H1 (cell line): ENCODE measurements around the gene UBR2. TPM values are rescaled to one million over a fixed set of nuclear protein-coding genes. Genes with fewer than 3 reads are reported as not detected.

Experiments used
- CTCF ChIA-PET: fragments of 300-600 bp; sonication (Branson Sonifier 250); formaldehyde crosslinking; loops from one replicate; lab custom pipeline; 2021; ENCODE audit not compliant: partially characterized antibody; lab: Charles Lee
- POLR2A ChIA-PET: fragments of 300-600 bp; sonication (Branson Sonifier 250); formaldehyde crosslinking; loops from one replicate; lab custom pipeline; 2021; ENCODE audit warnings: inconsistent platforms; ENCODE audit not compliant: partially characterized antibody; lab: Charles Lee
- DNase-seq, 2 experiments: peaks; one replicate each; pipeline versions ENCODE4 v3.0.0 to v3.0.0-alpha.2; 2010 to 2022; ENCODE audit warnings: low spot score in 2 of 2, low read depth in 1 of 2, mixed read lengths in 1 of 2
- FAIRE-seq: peaks from 2 replicates; lab custom pipeline; 2011; peaks lifted over from hg19 to GRCh38; lab: Jason Lieb, UNC
- H2AFZ ChIP-seq: 2 replicates; pipeline ENCODE4 v1.8.1; 2012; ENCODE audit warnings: low read length, inconsistent platforms
- H2AK5ac ChIP-seq: 2 replicates; pipeline ENCODE4 v1.6.1; 2013; ENCODE audit warnings: low read depth, low read length
- H2BK120ac ChIP-seq: replicated peaks from 2 replicates; pipeline ENCODE3; 2013; ENCODE audit warnings: low read depth, low read length, inconsistent platforms
- H2BK12ac ChIP-seq: 2 replicates; pipeline ENCODE4 v1.6.1; 2013; ENCODE audit warnings: low read depth, low read length
- H2BK15ac ChIP-seq: 2 replicates; pipeline ENCODE4 v1.6.1; 2013; ENCODE audit warnings: low read length
- H2BK20ac ChIP-seq: 2 replicates; pipeline ENCODE4 v1.6.1; 2013; ENCODE audit warnings: low read length
- H2BK5ac ChIP-seq: 2 replicates; pipeline ENCODE4 v1.6.1; 2013; ENCODE audit warnings: low read depth, low read length
- H3K14ac ChIP-seq: 2 replicates; pipeline ENCODE4 v1.6.1; 2013; ENCODE audit warnings: inconsistent platforms; ENCODE audit not compliant: insufficient read length
- H3K18ac ChIP-seq: 2 replicates; pipeline ENCODE4 v1.6.1; 2013; ENCODE audit warnings: low read length; ENCODE audit errors: extremely low read depth
- H3K23ac ChIP-seq: 2 replicates; pipeline ENCODE4 v1.6.1; 2013; ENCODE audit warnings: inconsistent platforms; ENCODE audit not compliant: insufficient read length
- H3K23me2 ChIP-seq: 2 replicates; pipeline ENCODE4 v1.6.1; 2013; ENCODE audit warnings: low read depth, low read length
- H3K27ac ChIP-seq: 2 replicates; pipeline ENCODE4 v1.6.1; 2011; ENCODE audit warnings: low read depth, low read length, inconsistent platforms
- H3K27me3 ChIP-seq, 4 experiments: replicated peaks in 1 of 4; 1 replicate in 1 of 4; 2 replicates in 3 of 4; pipeline versions ENCODE4 v1.6.1 to v1.8.1; 2011 to 2013; ENCODE audit warnings: low read length in 3 of 4, mild to moderate bottlenecking in 3 of 4, inconsistent platforms in 2 of 4, mixed read lengths in 2 of 4, moderate library complexity in 1 of 4; ENCODE audit not compliant: control insufficient read depth in 3 of 4, insufficient read depth in 3 of 4; ENCODE audit errors: extremely low read depth in 1 of 4
- H3K36me3 ChIP-seq, 4 experiments: 2 replicates each; pipeline versions ENCODE4 v1.6.1 to v1.8.1; 2011 to 2013; ENCODE audit warnings: mild to moderate bottlenecking in 4 of 4, low read length in 3 of 4, moderate library complexity in 2 of 4, control low read depth in 1 of 4, inconsistent platforms in 1 of 4; ENCODE audit not compliant: insufficient read depth in 4 of 4, control insufficient read depth in 2 of 4
- H3K4ac ChIP-seq: replicated peaks from 2 replicates; pipeline ENCODE3; 2013; ENCODE audit warnings: low read length, low read depth, mixed read lengths, inconsistent platforms; ENCODE audit not compliant: insufficient read length
- H3K4me1 ChIP-seq, 4 experiments: replicated peaks in 1 of 4; 1 replicate in 1 of 4; 2 replicates in 3 of 4; pipeline versions ENCODE4 v1.6.1 to v1.8.1; 2011 to 2013; ENCODE audit warnings: low read length in 3 of 4, inconsistent platforms in 2 of 4, mixed read lengths in 1 of 4; ENCODE audit not compliant: insufficient read depth in 4 of 4, control insufficient read depth in 3 of 4
- H3K4me2 ChIP-seq, 2 experiments: 2 replicates each; pipeline versions ENCODE4 v1.6.1 to v1.8.1; 2011 to 2013; ENCODE audit warnings: low read depth in 2 of 2, low read length in 2 of 2, control low read depth in 1 of 2, inconsistent platforms in 1 of 2, mild to moderate bottlenecking in 1 of 2; ENCODE audit not compliant: insufficient read depth in 1 of 2
- H3K4me3 ChIP-seq, 4 experiments: fragments of 200-600, 300-600 bp in 1 of 4; sonication (generic), shearing (Covaris generic), sonication (Bioruptor Twin) in 1 of 4; 2 replicates each; pipeline versions ENCODE4 v1.5.1 to v1.8.1; 2011 to 2016; ENCODE audit warnings: low read length in 4 of 4, low read depth in 3 of 4, control low read depth in 2 of 4, inconsistent platforms in 2 of 4, mild to moderate bottlenecking in 2 of 4, mixed read lengths in 1 of 4, moderate library complexity in 1 of 4; ENCODE audit not compliant: insufficient read depth in 2 of 4; ENCODE audit errors: extremely low read depth in 1 of 4
- H3K56ac ChIP-seq: replicated peaks from 2 replicates; pipeline ENCODE3; 2013; ENCODE audit warnings: low read depth, mild to moderate bottlenecking, mixed read lengths, low read length, inconsistent platforms; ENCODE audit not compliant: insufficient read length
- H3K79me1 ChIP-seq: 2 replicates; pipeline ENCODE4 v1.6.1; 2013; ENCODE audit warnings: low read depth, low read length, control low read depth
- H3K79me2 ChIP-seq, 2 experiments: 2 replicates each; pipeline versions ENCODE4 v1.6.1 to v1.8.1; 2012 to 2013; ENCODE audit warnings: low read length in 2 of 2, mild to moderate bottlenecking in 2 of 2, inconsistent platforms in 1 of 2; ENCODE audit not compliant: insufficient read depth in 2 of 2, control insufficient read depth in 1 of 2
- H3K9ac ChIP-seq, 4 experiments: replicated peaks in 1 of 4; 1 replicate in 1 of 4; 2 replicates in 3 of 4; pipeline versions ENCODE4 v1.6.1 to v1.8.1; 2011 to 2013; ENCODE audit warnings: low read depth in 3 of 4, low read length in 3 of 4, control low read depth in 2 of 4, mild to moderate bottlenecking in 2 of 4, moderate library complexity in 2 of 4, inconsistent platforms in 1 of 4; ENCODE audit errors: extremely low read depth in 1 of 4
- H3K9me3 ChIP-seq, 2 experiments: 2 replicates each; pipeline versions ENCODE4 v1.6.1 to v1.8.1; 2012 to 2013; ENCODE audit warnings: mild to moderate bottlenecking in 2 of 2, moderate library complexity in 2 of 2, control low read depth in 1 of 2, inconsistent platforms in 1 of 2, low read depth in 1 of 2, low read length in 1 of 2, mixed read lengths in 1 of 2; ENCODE audit not compliant: insufficient read depth in 2 of 2
- H4K20me1 ChIP-seq, 2 experiments: replicated peaks in 1 of 2; 2 replicates each; pipeline versions ENCODE3 to v1.8.1; 2011 to 2013; ENCODE audit warnings: inconsistent platforms in 2 of 2, low read length in 2 of 2, mild to moderate bottlenecking in 1 of 2; ENCODE audit not compliant: insufficient read depth in 2 of 2, control insufficient read depth in 1 of 2
- H4K5ac ChIP-seq: 2 replicates; pipeline ENCODE4 v1.6.1; 2013; ENCODE audit warnings: low read length, low read depth, mixed read lengths, inconsistent platforms; ENCODE audit not compliant: insufficient read length
- H4K8ac ChIP-seq: 2 replicates; pipeline ENCODE4 v1.8.0; 2013; ENCODE audit warnings: mild to moderate bottlenecking, moderate library complexity, low read length, inconsistent platforms; ENCODE audit not compliant: insufficient read depth; ENCODE audit errors: extremely low read depth
- H4K91ac ChIP-seq: replicated peaks from 2 replicates; pipeline ENCODE3; 2013; ENCODE audit warnings: low read length, mixed read lengths, inconsistent platforms; ENCODE audit not compliant: insufficient read length
- CEBPB ChIP-seq: IDR thresholded peaks from 2 replicates; pipeline ENCODE4 v1.6.1; 2012; ENCODE audit warnings: low read depth, low read length
- CHD2 ChIP-seq: IDR thresholded peaks from 2 replicates; pipeline ENCODE4 v1.6.1; 2012; ENCODE audit warnings: low read length, improper control_type of control experiment
- JUND ChIP-seq: IDR thresholded peaks from 2 replicates; pipeline ENCODE4 v1.6.1; 2011; ENCODE audit warnings: mild to moderate bottlenecking, improper control_type of control experiment, low read length
- WGBS, 2 experiments: shearing (Covaris generic) in 1 of 2; methylation state at CpG; one replicate each; pipeline versions ENCODE4 v1.1.6 to v1.1.7; 2013 to 2015; ENCODE audit warnings: low lambda C conversion rate in 2 of 2, mixed read lengths in 2 of 2, inconsistent platforms in 1 of 2, low coverage in 1 of 2, missing lambda C conversion rate in 1 of 2; ENCODE audit not compliant: insufficient replicate concordance in 2 of 2, insufficient coverage in 1 of 2, insufficient read length in 1 of 2; ENCODE audit errors: extremely low coverage in 1 of 2, missing lambda C conversion rate in 1 of 2; 5-methylcytosine and 5-hydroxymethylcytosine counted together
- polyA plus RNA-seq, 7 experiments: library from polyadenylated mRNA; depleted of rRNA in 3 of 7; stranded (reverse) in 5 of 7; unstranded in 2 of 7; fragments of >200 nt in 5 of 7; fragments of 200-250 nt in 2 of 7; gene quantifications; 1 replicate in 5 of 7; 2 replicates in 1 of 7; 4 replicates in 1 of 7; pipeline versions ENCODE4 v1.2.1 to v1.2.3, GENCODE V29; 2011 to 2013; ENCODE audit warnings: missing spikeins in 2 of 7, mixed read lengths in 2 of 7
- total RNA-seq: library from RNA; stranded (reverse); fragmentation: NEBNext Ultra II Directional; extraction: Animal tissue kit (Norgen Biotek cat#: 25700); gene quantifications from 2 replicates; pipeline ENCODE4 v1.2.1, GENCODE V29; 2021
- TF ChIP-seq, protein P1 (sequence below): IDR thresholded peaks from 2 replicates; pipeline ENCODE4 v1.6.1; 2012; ENCODE audit warnings: low read length, inconsistent platforms

UBR2 gene
- total and polyA plus RNA-seq, 2 of the 8 experiments (the other 6 are each of a cell fraction or from before 2014, with no cell fraction given), result 6.5 to 19.5 TPM

DNA sequence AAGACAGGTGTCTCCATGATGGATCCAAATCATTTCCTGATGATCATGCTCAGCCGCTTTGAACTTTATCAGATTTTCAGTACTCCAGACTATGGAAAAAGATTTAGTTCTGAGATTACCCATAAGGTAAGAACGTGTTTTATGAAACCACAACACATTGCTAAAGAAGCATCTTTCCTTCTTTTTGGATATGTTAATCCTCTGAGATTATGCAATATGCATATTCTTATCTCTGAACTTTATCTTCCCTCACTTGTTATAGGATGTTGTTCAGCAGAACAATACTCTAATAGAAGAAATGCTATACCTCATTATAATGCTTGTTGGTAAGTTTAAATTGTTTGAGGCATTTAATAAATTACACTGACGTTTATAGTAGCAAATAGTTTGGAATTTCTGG, 80.4 kb downstream of the UBR2 start:
- DNase-seq (no peak), FAIRE-seq (no peak)
- 95% methylated on average over 3 of the region's 3 CpGs; no CpG with 5 or more reads in 1 of the 2 experiments for WGBS, 2 experiments
- H2AK5ac ChIP-seq, result no peak overlapping the region
- no peaks in the 10 kb centered on the region for H3K9me3 ChIP-seq
- no peak overlapping the region for H2BK12ac ChIP-seq
- H3K56ac ChIP-seq, result no peak overlapping the region
- no peaks in the 10 kb centered on the region for H3K4me1 ChIP-seq
- no peak overlapping the region for H2BK15ac ChIP-seq
- no peak overlapping the region for H2BK20ac ChIP-seq
- no peak overlapping the region for H3K18ac ChIP-seq
- H3K36me3 ChIP-seq, result peaks cover 0 to 25% (median 5%) of the 10 kb centered on the region in 4 experiments; a peak in 6 of 8 replicates
- CTCF ChIA-PET, result interaction anchor here (0.6 kb wide), 1 partner anchor 57 kb away, joined by 3 read pairs; no protein-coding TSS in a partner anchor
- no peak overlapping the region for H3K4ac ChIP-seq
- H3K9ac ChIP-seq, result no peak overlapping the region
- no peak overlapping the region for H3K14ac ChIP-seq
- no peak overlapping the region for H2BK5ac ChIP-seq
- POLR2A ChIA-PET, result no interaction called here
- no peak overlapping the region for H3K27ac ChIP-seq
- H2BK120ac ChIP-seq, result no peak overlapping the region
- no peak overlapping the region for H3K23ac ChIP-seq
- H4K20me1 ChIP-seq, result no peaks in the 10 kb centered on the region
- no peak overlapping the region for H4K91ac ChIP-seq
- no peak overlapping the region for H2AFZ ChIP-seq
- no peaks in the 10 kb centered on the region for H3K27me3 ChIP-seq
- H3K23me2 ChIP-seq, result no peaks in the 10 kb centered on the region
- H4K5ac ChIP-seq, result no peak overlapping the region
- no peak overlapping the region for H3K4me3 ChIP-seq
- no peak overlapping the region for H3K4me2 ChIP-seq
- no peaks in the 10 kb centered on the region for H3K79me2 ChIP-seq
- no peaks in the 10 kb centered on the region for H3K79me1 ChIP-seq
- no peak overlapping the region; the same call in 1 of the 2 replicates for H4K8ac ChIP-seq
- TF ChIP-seq CEBPB (no peak), JUND (no peak), CHD2 (no peak)
- TF ChIP-seq, protein P1, sequence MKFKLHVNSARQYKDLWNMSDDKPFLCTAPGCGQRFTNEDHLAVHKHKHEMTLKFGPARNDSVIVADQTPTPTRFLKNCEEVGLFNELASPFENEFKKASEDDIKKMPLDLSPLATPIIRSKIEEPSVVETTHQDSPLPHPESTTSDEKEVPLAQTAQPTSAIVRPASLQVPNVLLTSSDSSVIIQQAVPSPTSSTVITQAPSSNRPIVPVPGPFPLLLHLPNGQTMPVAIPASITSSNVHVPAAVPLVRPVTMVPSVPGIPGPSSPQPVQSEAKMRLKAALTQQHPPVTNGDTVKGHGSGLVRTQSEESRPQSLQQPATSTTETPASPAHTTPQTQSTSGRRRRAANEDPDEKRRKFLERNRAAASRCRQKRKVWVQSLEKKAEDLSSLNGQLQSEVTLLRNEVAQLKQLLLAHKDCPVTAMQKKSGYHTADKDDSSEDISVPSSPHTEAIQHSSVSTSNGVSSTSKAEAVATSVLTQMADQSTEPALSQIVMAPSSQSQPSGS, result no peak
